Measurements from ENCODE around the gene MEGF11. TPM values are rescaled to one million over a fixed set of nuclear protein-coding genes. Genes with fewer than 3 reads are reported as not detected.

Gene MEGF11
- total RNA-seq, 1 experiment from 2014 or later = 1.2 TPM

GRCh38 chr15:66214246-66214645, 39.3 kb downstream of the MEGF11 start:
- Histone ChIP-seq H3K23me2 (ENCODE audit: insufficient read length, low read depth, low read length, poor library complexity, severe bottlenecking) (no peaks in the 10 kb centered on the region), H2BK5ac (ENCODE audit: insufficient read length, low read length) (no peak overlapping the region), H3K23ac (ENCODE audit: insufficient read length, low read depth, low read length) (no peak overlapping the region), H4K8ac (replicated peaks; ENCODE audit: insufficient read length, low read depth, low read length) (no peak overlapping the region), H2BK120ac (ENCODE audit: low read depth, low read length, poor library complexity, severe bottlenecking) (no peak overlapping the region), H2AFZ (ENCODE audit: low read length) (no peak overlapping the region), H3K79me2 (ENCODE audit: insufficient read depth, low read length) (no peaks in the 10 kb centered on the region), H2BK20ac (ENCODE audit: low read depth, low read length, poor library complexity, severe bottlenecking) (no peak overlapping the region), H3K18ac (ENCODE audit: insufficient read length, low read depth, low read length) (no peak overlapping the region), H3K9ac (ENCODE audit: extremely low read depth, insufficient read length, low read length) (no peak overlapping the region), H4K5ac (ENCODE audit: insufficient read length, low read depth, low read length) (no peak overlapping the region), H4K91ac (ENCODE audit: insufficient read length, low read depth, low read length) (no peak overlapping the region), H3K27ac (ENCODE audit: insufficient read length, low read depth, low read length) (no peak overlapping the region), H3K27me3 (ENCODE audit: insufficient read depth, low read length) (no peaks in the 10 kb centered on the region), H2BK15ac (ENCODE audit: low read depth, low read length) (no peak overlapping the region), H3K14ac (ENCODE audit: insufficient read depth, low read length) (peak overlapping the region; percentile 3; the same call in 1 of the 2 replicates), H2BK12ac (ENCODE audit: insufficient read length, low read depth, low read length) (no peak overlapping the region), H3K4ac (ENCODE audit: low read depth, low read length) (no peak overlapping the region), H4K20me1 (ENCODE audit: control insufficient read depth, insufficient read depth, insufficient read length) (no peaks in the 10 kb centered on the region), H3K4me2 (ENCODE audit: insufficient read depth, insufficient read length, low read length) (no peak overlapping the region), H2AK5ac (ENCODE audit: insufficient read length, low read length) (no peak overlapping the region), H3K4me1 (ENCODE audit: insufficient read depth, low read length) (0 out of 2 replicates have a peak, but pooled peaks cover under 1% of the 10 kb centered on the region), H3K79me1 (ENCODE audit: insufficient read depth, low read depth, low read length, poor library complexity, severe bottlenecking) (no peaks in the 10 kb centered on the region), H3K9me3 (ENCODE audit: control insufficient read depth, low read depth, low read length) (no peaks in the 10 kb centered on the region), H3T11ph (ENCODE audit: low read length) (no peak overlapping the region), H3K56ac (ENCODE audit: insufficient read length, low read depth, low read length) (no peak overlapping the region)
- WGBS (ENCODE audit: extremely low coverage, insufficient read length, low lambda C conversion rate) = no CpG with 5 or more reads among the region's 4 CpGs
- peak overlapping the region in 1 of 3 experiments; percentile 81; a peak in 1 of 7 replicates for H3K27ac Mint-ChIP-seq
- H3K36me3 Mint-ChIP-seq (ENCODE audit: insufficient read depth in 1 of 3, low read depth in 3 of 3) = no peaks in the 10 kb centered on the region
- no peak overlapping the region for H3K4me3 Mint-ChIP-seq
- peaks cover 2% of the 10 kb centered on the region; the same call in 1 of the 2 replicates for H3K27me3 Mint-ChIP-seq (ENCODE audit: low read depth)
- peaks cover 7 to 21% of the 10 kb centered on the region in 2 experiments; a peak in 3 of 4 replicates for H3K4me1 Mint-ChIP-seq
- no peaks in the 10 kb centered on the region for H3K9me3 Mint-ChIP-seq
- no peak for DNase-seq
- TF ChIP-seq CTCF (conservative IDR thresholded peaks at IDR 0.05) = no peak
